ENCODE measurements around the gene ORC4. TPM values are rescaled to one million over a fixed set of nuclear protein-coding genes. Genes with fewer than 3 reads are reported as not detected.
"Not testable (repeated sequence)": the region's sequence is repeated elsewhere in the genome, so short reads cannot be mapped to it uniquely, and the experiment has no call there.

Gene ORC4
- total RNA-seq, 4 donors from 2014 or later: 38.7 to 85.0 (median 45.5) TPM

- H3K27me3 ChIP-seq: no peaks in the 10 kb centered on the region
- no peaks in the 10 kb centered on the region for H3K36me3 ChIP-seq
- peak overlapping the region; percentile 78 to 99 (median 98) for H3K27ac ChIP-seq
- WGBS, 2 donors: 2 to 4% methylated on average over 3 of the region's 3 CpGs
- TF ChIP-seq CTCF (IDR thresholded peaks at IDR 0.05): no peak
- no peak for TF ChIP-seq EP300 (IDR thresholded peaks at IDR 0.05)
- no peak for TF ChIP-seq POLR2A (IDR thresholded peaks at IDR 0.05)
- H3K4me1 ChIP-seq: peaks cover 0 to 63% (median 26%) of the 10 kb centered on the region in 4 donors
- peak overlapping the region; percentile 79 to 97 (median 80) for H3K4me3 ChIP-seq
- no peak for DNase-seq (ENCODE audit: low spot score in 2 of 2)
- H3K9me3 ChIP-seq: no peaks in the 10 kb centered on the region
Observed at GRCh38 chr2:148021886-148022285, 1.3 kb upstream of the ORC4 start.

DNA sequence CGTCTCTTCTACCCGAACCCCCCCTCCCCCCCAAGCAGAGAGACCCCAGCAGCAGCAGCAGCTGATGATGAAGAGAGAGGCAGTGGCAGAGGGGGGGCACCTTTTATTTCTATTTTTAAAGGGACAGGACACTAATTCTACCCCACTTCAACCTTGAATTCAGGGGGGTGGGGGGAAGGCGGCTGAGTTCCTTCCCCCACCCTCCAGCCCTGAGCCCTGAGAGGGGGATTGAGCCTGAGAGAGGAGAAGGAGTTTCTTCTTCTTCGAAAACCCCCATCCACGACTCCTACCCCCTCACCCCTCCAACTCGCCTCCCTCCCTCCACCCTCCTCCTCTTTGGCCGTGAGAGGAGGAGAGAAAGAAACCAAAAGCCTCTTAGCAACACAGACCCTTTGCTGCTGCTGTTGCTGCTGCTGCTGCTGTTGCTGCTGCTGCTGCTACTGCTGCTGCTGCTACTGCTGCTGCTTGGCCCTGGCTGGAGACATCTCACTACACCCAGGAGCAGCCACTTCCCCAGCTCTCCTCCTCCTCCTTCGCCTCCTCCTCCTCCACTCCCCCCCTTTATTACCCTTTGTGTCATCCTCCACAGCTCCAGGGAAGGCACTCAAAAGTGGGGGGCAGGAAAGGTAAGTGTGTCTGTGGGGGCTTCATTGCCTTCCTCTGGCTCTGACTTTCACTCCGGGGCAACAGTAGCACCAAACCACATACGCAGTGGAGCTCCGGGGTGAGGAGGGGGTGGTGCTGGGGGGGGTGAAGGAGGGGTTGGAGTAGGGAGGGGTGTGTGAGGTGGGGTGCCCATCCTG lies 723 bp upstream of the ORC4 start, which contains the start of gene MBD5:
Gene MBD5, plus strand, starts transcription at position 33 of the 803 bp plus-strand sequence.
- Histone ChIP-seq H3K4me3 (peak within 1 kb of the TSS; percentile 79 to 97 (median 88)), H3K9me3 (no peaks in the 10 kb centered on the region), H3K4me1 (peaks cover 0 to 63% (median 26%) of the 10 kb centered on the region in 4 donors), H3K27me3 (no peaks in the 10 kb centered on the region), H3K36me3 (no peaks in the 10 kb centered on the region), H3K27ac (peak within 1 kb of the TSS; percentile 78 to 99 (median 98))
- no peak for TF ChIP-seq POLR2A (IDR thresholded peaks at IDR 0.05)
- no peak for TF ChIP-seq CTCF (IDR thresholded peaks at IDR 0.05)
- no peak for TF ChIP-seq EP300 (IDR thresholded peaks at IDR 0.05)
- 1% methylated on average over 11 of the region's 11 CpGs for WGBS, 2 donors
- peak in 1 of 2 donors; percentile 20 for DNase-seq (ENCODE audit: low spot score in 2 of 2)

GRCh38 chr2:148014616-148015015 lies 5.9 kb downstream of the ORC4 start:
- 76 to 82% methylated on average over 5 of the region's 5 CpGs for WGBS, 2 donors
- no peaks in the 10 kb centered on the region for H3K36me3 ChIP-seq
- H3K4me3 ChIP-seq: no peak overlapping the region
- peaks cover 0 to 31% (median 12%) of the 10 kb centered on the region in 4 donors for H3K4me1 ChIP-seq
- no peak for DNase-seq (ENCODE audit: low spot score in 2 of 2)
- no peaks in the 10 kb centered on the region for H3K27me3 ChIP-seq
- TF ChIP-seq CTCF (IDR thresholded peaks at IDR 0.05) (no peak), POLR2A (IDR thresholded peaks at IDR 0.05) (no peak), EP300 (IDR thresholded peaks at IDR 0.05) (no peak)
- H3K27ac ChIP-seq: no peak overlapping the region
- no peaks in the 10 kb centered on the region for H3K9me3 ChIP-seq

GRCh38 chr2:148013876-148014275 lies 6.7 kb downstream of the ORC4 start:
- no peak overlapping the region for H3K27ac ChIP-seq
- peaks cover 0 to 23% (median 4%) of the 10 kb centered on the region in 4 donors for H3K4me1 ChIP-seq
- H3K4me3 ChIP-seq: no peak overlapping the region
- H3K9me3 ChIP-seq: no peaks in the 10 kb centered on the region
- no peaks in the 10 kb centered on the region for H3K27me3 ChIP-seq
- TF ChIP-seq EP300 (IDR thresholded peaks at IDR 0.05) (no peak), POLR2A (IDR thresholded peaks at IDR 0.05) (no peak), CTCF (IDR thresholded peaks at IDR 0.05) (no peak)
- 94 to 98% methylated on average over 2 of the region's 2 CpGs for WGBS, 2 donors
- DNase-seq (ENCODE audit: low spot score in 2 of 2): no peak
- no peaks in the 10 kb centered on the region for H3K36me3 ChIP-seq

DNA sequence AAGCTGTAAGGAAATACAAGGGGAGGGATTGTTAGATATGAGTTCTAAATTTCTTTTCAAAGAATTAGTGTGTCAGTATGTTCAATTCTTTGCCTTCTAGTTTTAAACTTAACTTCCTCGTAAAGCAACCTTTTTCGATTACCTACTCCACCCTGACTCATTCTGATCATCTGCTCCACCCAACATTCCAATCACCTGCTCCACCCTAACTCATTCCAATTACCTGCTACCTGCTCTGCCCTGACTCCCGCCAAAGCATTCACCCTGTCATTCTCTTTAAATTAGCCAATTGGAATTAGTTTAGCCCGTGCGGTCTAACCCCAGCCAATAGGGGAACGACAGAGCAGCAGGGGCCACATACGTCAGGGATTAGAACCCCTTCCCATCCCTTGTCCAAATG lies 12.1 kb downstream of the ORC4 start:
- DNase-seq (ENCODE audit: low spot score in 2 of 2); H3K9me3 ChIP-seq: not testable (repeated sequence)

More for the DNA sequence above, 12.1 kb downstream of the ORC4 start:
- not testable (repeated sequence) for H3K27me3 ChIP-seq, H3K4me1 ChIP-seq, H3K4me3 ChIP-seq, H3K36me3 ChIP-seq, H3K27ac ChIP-seq
- WGBS, 2 donors: 95 to 97% methylated on average over 7 of the region's 7 CpGs
